AG10803 (cell line): ENCODE results near the gene OSTF1.

Experiments used
- DNase-seq: peaks from one replicate; pipeline ENCODE4 v3.0.0; 2010; ENCODE audit warnings: low read depth
- H3K4me3 ChIP-seq: 2 replicates; pipeline ENCODE4 v1.5.1; 2011; ENCODE audit warnings: mild to moderate bottlenecking, low read length, control low read depth
- CTCF ChIP-seq: conservative IDR thresholded peaks from 2 replicates; pipeline ENCODE4 v1.5.1; 2011; ENCODE audit warnings: mild to moderate bottlenecking, low read length, control low read depth, inconsistent platforms

OSTF1 gene

GRCh38 chr9:75170898-75171360, 82.6 kb downstream of the OSTF1 start:
- no peak overlapping the region for H3K4me3 ChIP-seq
- no peak for TF ChIP-seq CTCF
- no peak for DNase-seq

GRCh38 chr9:75175395-75175794, 87.1 kb downstream of the OSTF1 start:
- TF ChIP-seq CTCF, result no peak

GRCh38 chr9:75176037-75176436, 87.7 kb downstream of the OSTF1 start:
- TF ChIP-seq CTCF, result no peak
- DNase-seq, result no peak

More at GRCh38 chr9:75175395-75175794, 87.1 kb downstream of the OSTF1 start:
- no peak overlapping the region for H3K4me3 ChIP-seq
- DNase-seq, result no peak

GRCh38 chr9:75181750-75182149, 93.4 kb downstream of the OSTF1 start:
- no peak for TF ChIP-seq CTCF
- no peak overlapping the region for H3K4me3 ChIP-seq

More at GRCh38 chr9:75176037-75176436, 87.7 kb downstream of the OSTF1 start:
- no peak overlapping the region for H3K4me3 ChIP-seq

GRCh38 chr9:75183306-75183705, 95.0 kb downstream of the OSTF1 start:
- no peak for DNase-seq
- no peak for TF ChIP-seq CTCF
- H3K4me3 ChIP-seq, result no peak overlapping the region

More at GRCh38 chr9:75181750-75182149, 93.4 kb downstream of the OSTF1 start:
- DNase-seq, result no peak

- no peak for TF ChIP-seq CTCF
- H3K4me3 ChIP-seq, result no peak overlapping the region
- no peak for DNase-seq
Observed at GRCh38 chr9:75184471-75184870, 96.2 kb downstream of the OSTF1 start.

- peak; percentile 30 for DNase-seq
Observed at GRCh38 chr9:75185585-75186170, 97.4 kb downstream of the OSTF1 start.

More at GRCh38 chr9:75185585-75186170, 97.4 kb downstream of the OSTF1 start:
- TF ChIP-seq CTCF, result peak; percentile 63
- H3K4me3 ChIP-seq, result no peak overlapping the region
